ENCODE results near the gene HOXB5. TPM values are rescaled to one million over a fixed set of nuclear protein-coding genes. Genes with fewer than 3 reads are reported as not detected.

HOXB5 gene
- polyA plus RNA-seq, 4 donors, result 5.8 to 9.8 TPM; not detected in 2

GRCh38 chr17:48566717-48567116, 26.9 kb downstream of the HOXB5 start:
- no peak for FAIRE-seq
- peaks cover 0 to 97% (median 2%) of the 10 kb centered on the region in 3 donors for H3K27me3 ChIP-seq (ENCODE audit: control insufficient read depth in 3 of 3, insufficient read depth in 3 of 3, low read length in 3 of 3)
- no peak for DNase-seq
- 40 to 66% (median 43%) methylated on average over 2 of the region's 2 CpGs for WGBS, 3 donors
- H3K36me3 ChIP-seq (ENCODE audit: control insufficient read depth in 3 of 3, insufficient read depth in 2 of 3, low read depth in 1 of 3, low read length in 3 of 3), result peaks cover 0 to 28% (median 0%) of the 10 kb centered on the region in 3 donors
- H3K4me1 ChIP-seq (ENCODE audit: control insufficient read depth in 3 of 3, insufficient read depth in 2 of 3, low read depth in 1 of 3, low read length in 2 of 3), result peaks cover 0 to 40% (median 4%) of the 10 kb centered on the region in 3 donors
- no peak overlapping the region for H3K4me3 ChIP-seq (ENCODE audit: low read depth in 1 of 3, low read length in 3 of 3)
- H3K9me3 ChIP-seq (ENCODE audit: control insufficient read depth in 2 of 2, insufficient read depth in 1 of 2, low read depth in 1 of 2, low read length in 1 of 2), result no peaks in the 10 kb centered on the region
- peak overlapping the region in 2 of 3 donors; percentile 39 to 48 for H3K27ac ChIP-seq (ENCODE audit: low read depth in 1 of 3, low read length in 2 of 3)

- peaks cover 0 to 43% (median 4%) of the 10 kb centered on the region in 3 donors for H3K4me1 ChIP-seq (ENCODE audit: control insufficient read depth in 3 of 3, insufficient read depth in 2 of 3, low read depth in 1 of 3, low read length in 2 of 3)
- no peak overlapping the region for H3K4me3 ChIP-seq (ENCODE audit: low read depth in 1 of 3, low read length in 3 of 3)
- H3K27ac ChIP-seq (ENCODE audit: low read depth in 1 of 3, low read length in 2 of 3), result peak overlapping the region in 2 of 3 donors; percentile 39 to 48
- peaks cover 0 to 29% (median 0%) of the 10 kb centered on the region in 3 donors for H3K36me3 ChIP-seq (ENCODE audit: control insufficient read depth in 3 of 3, insufficient read depth in 2 of 3, low read depth in 1 of 3, low read length in 3 of 3)
- DNase-seq (no peak), FAIRE-seq (no peak)
- 43 to 56% (median 56%) methylated on average over 4 of the region's 4 CpGs for WGBS, 3 donors
- no peaks in the 10 kb centered on the region for H3K9me3 ChIP-seq (ENCODE audit: control insufficient read depth in 2 of 2, insufficient read depth in 1 of 2, low read depth in 1 of 2, low read length in 1 of 2)
- H3K27me3 ChIP-seq (ENCODE audit: control insufficient read depth in 3 of 3, insufficient read depth in 3 of 3, low read length in 3 of 3), result peaks cover 0 to 97% (median 2%) of the 10 kb centered on the region in 3 donors
Measured at GRCh38 chr17:48565925-48566710, 27.5 kb downstream of the HOXB5 start.

GRCh38 chr17:48565022-48565554, 28.5 kb downstream of the HOXB5 start:
- Histone ChIP-seq H3K4me3 (ENCODE audit: low read depth in 1 of 3, low read length in 3 of 3) (peak overlapping the region in 1 of 3 donors; percentile 19), H3K27me3 (ENCODE audit: control insufficient read depth in 3 of 3, insufficient read depth in 3 of 3, low read length in 3 of 3) (peaks cover 0 to 93% (median 0%) of the 10 kb centered on the region in 3 donors), H3K9me3 (ENCODE audit: control insufficient read depth in 2 of 2, insufficient read depth in 1 of 2, low read depth in 1 of 2, low read length in 1 of 2) (no peaks in the 10 kb centered on the region), H3K36me3 (ENCODE audit: control insufficient read depth in 3 of 3, insufficient read depth in 2 of 3, low read depth in 1 of 3, low read length in 3 of 3) (peaks cover 0 to 20% (median 0%) of the 10 kb centered on the region in 3 donors), H3K27ac (ENCODE audit: low read depth in 1 of 3, low read length in 2 of 3) (peak overlapping the region in 2 of 3 donors; percentile 39 to 81), H3K4me1 (ENCODE audit: control insufficient read depth in 3 of 3, insufficient read depth in 2 of 3, low read depth in 1 of 3, low read length in 2 of 3) (peaks cover 0 to 44% (median 4%) of the 10 kb centered on the region in 3 donors)
- 54 to 63% (median 62%) methylated on average over 2 of the region's 2 CpGs for WGBS, 3 donors
- no peak for DNase-seq
- FAIRE-seq, result no peak

GRCh38 chr17:48564188-48565021, 29.2 kb downstream of the HOXB5 start:
- DNase-seq (no peak), FAIRE-seq (no peak)
- peak overlapping the region in 2 of 3 donors; percentile 62 to 81 for H3K27ac ChIP-seq (ENCODE audit: low read depth in 1 of 3, low read length in 2 of 3)
- H3K36me3 ChIP-seq (ENCODE audit: control insufficient read depth in 3 of 3, insufficient read depth in 2 of 3, low read depth in 1 of 3, low read length in 3 of 3), result peaks cover 0 to 25% (median 0%) of the 10 kb centered on the region in 3 donors
- peak overlapping the region in 1 of 3 donors; percentile 19 for H3K4me3 ChIP-seq (ENCODE audit: low read depth in 1 of 3, low read length in 3 of 3)
- no peaks in the 10 kb centered on the region for H3K9me3 ChIP-seq (ENCODE audit: control insufficient read depth in 2 of 2, insufficient read depth in 1 of 2, low read depth in 1 of 2, low read length in 1 of 2)
- 5 to 26% (median 23%) methylated on average over 48 to 73 of the region's 73 CpGs for WGBS, 3 donors
- H3K4me1 ChIP-seq (ENCODE audit: control insufficient read depth in 3 of 3, insufficient read depth in 2 of 3, low read depth in 1 of 3, low read length in 2 of 3), result peaks cover 0 to 49% (median 4%) of the 10 kb centered on the region in 3 donors
- peaks cover 0 to 92% (median 0%) of the 10 kb centered on the region in 3 donors for H3K27me3 ChIP-seq (ENCODE audit: control insufficient read depth in 3 of 3, insufficient read depth in 3 of 3, low read length in 3 of 3)

GRCh38 chr17:48563867-48564187, 29.8 kb downstream of the HOXB5 start:
- FAIRE-seq (no peak), DNase-seq (no peak)
- WGBS, 3 donors, result 19 to 50% (median 44%) methylated on average over 8 to 10 of the region's 10 CpGs
- peaks cover 0 to 92% (median 0%) of the 10 kb centered on the region in 3 donors for H3K27me3 ChIP-seq (ENCODE audit: control insufficient read depth in 3 of 3, insufficient read depth in 3 of 3, low read length in 3 of 3)
- peak overlapping the region in 2 of 3 donors; percentile 62 to 69 for H3K27ac ChIP-seq (ENCODE audit: low read depth in 1 of 3, low read length in 2 of 3)
- peak overlapping the region in 1 of 3 donors; percentile 4 for H3K4me3 ChIP-seq (ENCODE audit: low read depth in 1 of 3, low read length in 3 of 3)
- H3K9me3 ChIP-seq (ENCODE audit: control insufficient read depth in 2 of 2, insufficient read depth in 1 of 2, low read depth in 1 of 2, low read length in 1 of 2), result no peaks in the 10 kb centered on the region
- peaks cover 0 to 29% (median 0%) of the 10 kb centered on the region in 3 donors for H3K36me3 ChIP-seq (ENCODE audit: control insufficient read depth in 3 of 3, insufficient read depth in 2 of 3, low read depth in 1 of 3, low read length in 3 of 3)
- H3K4me1 ChIP-seq (ENCODE audit: control insufficient read depth in 3 of 3, insufficient read depth in 2 of 3, low read depth in 1 of 3, low read length in 2 of 3), result peaks cover 0 to 52% (median 4%) of the 10 kb centered on the region in 3 donors

GRCh38 chr17:48563385-48563838, 30.2 kb downstream of the HOXB5 start:
- Histone ChIP-seq H3K4me3 (ENCODE audit: low read depth in 1 of 3, low read length in 3 of 3) (peak overlapping the region in 1 of 3 donors; percentile 4), H3K9me3 (ENCODE audit: control insufficient read depth in 2 of 2, insufficient read depth in 1 of 2, low read depth in 1 of 2, low read length in 1 of 2) (no peaks in the 10 kb centered on the region), H3K4me1 (ENCODE audit: control insufficient read depth in 3 of 3, insufficient read depth in 2 of 3, low read depth in 1 of 3, low read length in 2 of 3) (peaks cover 0 to 52% (median 4%) of the 10 kb centered on the region in 3 donors), H3K27ac (ENCODE audit: low read depth in 1 of 3, low read length in 2 of 3) (peak overlapping the region in 2 of 3 donors; percentile 62 to 69), H3K36me3 (ENCODE audit: control insufficient read depth in 3 of 3, insufficient read depth in 2 of 3, low read depth in 1 of 3, low read length in 3 of 3) (peaks cover 0 to 29% (median 0%) of the 10 kb centered on the region in 3 donors), H3K27me3 (ENCODE audit: control insufficient read depth in 3 of 3, insufficient read depth in 3 of 3, low read length in 3 of 3) (peaks cover 0 to 91% (median 0%) of the 10 kb centered on the region in 3 donors)
- DNase-seq, result no peak
- 51 to 55% (median 54%) methylated on average over 6 of the region's 6 CpGs for WGBS, 3 donors
- no peak for FAIRE-seq

GRCh38 chr17:48562934-48563333, 30.6 kb downstream of the HOXB5 start:
- Histone ChIP-seq H3K4me1 (ENCODE audit: control insufficient read depth in 3 of 3, insufficient read depth in 2 of 3, low read depth in 1 of 3, low read length in 2 of 3) (peaks cover 0 to 52% (median 4%) of the 10 kb centered on the region in 3 donors), H3K27ac (ENCODE audit: low read depth in 1 of 3, low read length in 2 of 3) (peak overlapping the region in 2 of 3 donors; percentile 62 to 69), H3K9me3 (ENCODE audit: control insufficient read depth in 2 of 2, insufficient read depth in 1 of 2, low read depth in 1 of 2, low read length in 1 of 2) (no peaks in the 10 kb centered on the region), H3K4me3 (ENCODE audit: low read depth in 1 of 3, low read length in 3 of 3) (no peak overlapping the region), H3K36me3 (ENCODE audit: control insufficient read depth in 3 of 3, insufficient read depth in 2 of 3, low read depth in 1 of 3, low read length in 3 of 3) (peaks cover 0 to 32% (median 0%) of the 10 kb centered on the region in 3 donors), H3K27me3 (ENCODE audit: control insufficient read depth in 3 of 3, insufficient read depth in 3 of 3, low read length in 3 of 3) (peaks cover 0 to 91% (median 0%) of the 10 kb centered on the region in 3 donors)
- 51 to 67% (median 53%) methylated on average over 5 of the region's 5 CpGs for WGBS, 3 donors
- DNase-seq (no peak), FAIRE-seq (no peak)

Data from small intestine (tissue), 7 donors.